HL-60 (cell line): ENCODE measurements around the gene LRRN2.

Experiments
- CTCF ChIP-seq: IDR thresholded peaks from one replicate; pipeline ENCODE4 v1.5.1; 2011; ENCODE audit warnings: low read length, control low read depth, inconsistent platforms; ENCODE audit not compliant: insufficient read depth
- REST ChIP-seq: IDR thresholded peaks from 2 replicates; pipeline ENCODE4 v1.6.1; 2012; ENCODE audit warnings: low read depth; ENCODE audit not compliant: insufficient replicate concordance

GRCh38 chr1:204581759-204582158 is 103.8 kb downstream of the LRRN2 start:
- no peak for TF ChIP-seq CTCF
- TF ChIP-seq REST, result no peak
